Inflammatory macrophage (primary cell): Measurements from ENCODE around the gene COPE.
"Not testable (repeated sequence)": the region's sequence is repeated elsewhere in the genome, so short reads cannot be mapped to it uniquely, and the experiment has no call there.

Experiments
- DNase-seq, 2 donors: peaks; one replicate each; pipeline ENCODE4 v3.0.0-alpha.2; 2020 to 2022
- total RNA-seq, 18 experiments: gene quantifications; one replicate each; lab custom pipeline; 2026; ENCODE audit warnings: mixed read lengths in 6 of 18, inconsistent platforms in 2 of 18; lab: John Stamatoyannopoulos, UW

Gene COPE
- total RNA-seq, result 43.0 to 112 (median 68.9) reads per million in 18 experiments

- DNase-seq, result peak; percentile 99 to 100
Measured at GRCh38 chr19:18919086-18919899, at the start of gene COPE, which contains the start of gene DDX49. Gene COPE (minus strand): TSS chr19:18919387. CDS start chr19:18919348, 39 bp downstream. Gene DDX49 (plus strand): TSS chr19:18919715. CDS start chr19:18919742, 27 bp downstream.

DNA sequence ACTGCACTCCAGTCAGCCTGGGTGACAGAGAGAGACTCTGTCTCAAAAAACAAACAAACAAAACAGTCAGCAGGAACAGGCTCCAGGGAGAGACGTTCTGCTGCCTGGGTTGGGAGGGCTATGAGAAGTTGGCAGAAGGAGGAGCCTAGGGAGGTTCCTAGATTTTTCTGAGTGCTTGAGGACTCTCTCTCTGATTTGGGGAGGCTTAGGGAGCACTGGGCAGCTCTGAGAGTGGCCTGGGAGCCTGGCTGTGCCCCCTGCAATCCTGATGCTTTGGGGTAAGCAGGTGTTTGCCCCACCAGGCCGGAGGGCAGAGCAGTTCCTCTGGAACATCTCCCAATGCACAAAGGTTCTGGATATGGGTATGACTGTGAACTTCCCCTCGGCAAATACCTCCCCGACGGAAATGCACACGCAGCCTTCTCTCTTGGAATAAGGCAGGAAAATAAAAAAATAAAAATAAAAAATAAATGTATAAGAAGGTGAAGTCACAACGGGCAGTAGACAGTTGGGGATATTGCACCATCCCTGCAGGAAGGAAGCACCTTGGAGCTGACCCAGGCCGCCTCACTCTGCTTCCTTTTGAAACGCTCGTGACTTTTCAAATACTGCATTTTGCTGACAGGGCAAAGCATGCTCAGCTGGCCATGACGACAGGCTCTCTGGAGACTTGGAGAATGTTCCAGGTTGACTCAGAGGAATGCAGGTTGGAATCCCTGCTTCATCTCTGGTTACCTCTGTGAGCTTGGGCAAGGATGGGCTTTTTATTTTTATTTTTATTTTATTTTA is 48.4 kb upstream of the COPE start:
- DNase-seq, result peak; percentile 85

GRCh38 chr19:18966307-18966706 is 47.1 kb upstream of the COPE start:
- peak; percentile 15 to 18 for DNase-seq

DNA sequence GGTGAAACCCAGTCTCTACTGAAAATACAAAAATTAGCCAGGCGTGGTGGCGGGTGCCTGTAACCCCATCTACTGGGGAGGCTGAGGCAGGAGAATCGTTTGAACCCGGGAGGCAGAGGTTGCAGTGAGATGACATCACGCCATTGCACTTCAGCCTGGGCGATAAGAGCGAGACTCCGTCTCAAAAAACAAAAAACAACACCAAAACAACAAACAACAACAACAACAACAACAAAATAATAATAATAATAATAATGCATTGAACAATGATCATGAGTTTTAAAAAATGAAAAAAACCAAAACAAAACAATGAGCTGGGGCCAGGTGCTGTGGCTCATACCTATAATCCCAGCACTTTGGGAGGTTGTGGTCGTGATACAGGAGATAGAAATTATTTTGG is 44.9 kb upstream of the COPE start:
- no peak for DNase-seq

DNA sequence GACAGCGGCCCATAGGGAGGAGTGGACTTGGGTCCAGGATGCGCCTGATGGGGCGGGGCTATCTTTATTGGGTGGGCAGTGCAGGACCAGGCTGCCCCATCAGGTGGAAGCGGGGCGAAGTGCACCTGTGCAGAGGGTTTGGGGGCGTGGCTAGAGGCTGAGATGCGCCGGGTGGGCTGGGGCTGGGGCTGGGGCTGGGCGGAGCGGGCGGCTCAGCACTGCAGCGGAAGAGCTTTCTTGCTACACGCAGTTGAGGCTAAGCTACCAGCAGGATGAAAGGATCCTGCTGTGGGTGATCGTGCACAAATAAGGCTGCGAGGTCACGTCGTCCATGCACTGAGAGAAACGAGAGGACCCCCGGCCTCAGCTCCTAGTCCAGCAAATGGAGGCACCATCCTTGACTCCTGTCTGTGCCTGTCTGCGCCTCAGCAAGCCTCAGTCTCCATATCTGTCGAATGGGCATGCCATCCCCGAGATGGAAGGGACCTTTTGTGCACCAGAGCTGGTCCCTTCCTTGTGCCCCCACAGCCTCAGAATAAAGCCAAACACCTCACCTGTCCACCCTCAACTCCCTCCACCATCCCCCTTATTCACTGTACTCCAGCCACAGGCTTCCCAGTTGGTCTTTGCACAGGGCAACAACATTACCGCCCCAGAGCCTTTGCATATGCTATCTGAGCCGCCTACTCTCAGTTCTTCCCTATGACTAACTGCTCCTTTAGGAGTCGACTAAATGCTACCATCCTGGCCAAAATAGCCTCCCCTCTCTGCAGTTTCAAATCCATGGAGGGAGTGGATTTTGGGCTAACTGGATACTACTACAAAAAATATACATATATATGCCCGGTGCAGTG is 42.8 kb upstream of the COPE start:
- no peak for DNase-seq

GRCh38 chr19:18960370-18960769 is 41.2 kb upstream of the COPE start:
- DNase-seq, result no peak

DNA sequence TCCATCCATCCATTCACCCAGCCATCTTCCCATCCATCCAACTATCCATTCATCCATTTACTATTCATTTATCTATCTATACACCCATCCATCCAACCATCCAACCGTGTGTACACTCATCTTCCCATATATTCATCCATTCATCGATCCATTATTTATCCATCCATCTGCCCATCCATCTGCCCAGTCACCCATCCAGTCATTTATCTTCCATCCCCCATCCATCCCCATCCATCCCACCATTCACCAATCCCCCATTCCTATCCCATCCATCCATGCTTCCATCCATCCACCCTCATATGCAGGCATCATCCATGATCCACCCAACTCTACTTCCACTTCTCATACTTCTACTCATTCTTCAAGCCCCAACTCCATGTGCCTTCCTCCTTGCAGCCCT is 35.9 kb upstream of the COPE start:
- DNase-seq, result no peak

- no peak for DNase-seq
Measured at GRCh38 chr19:18954094-18954493, 34.9 kb upstream of the COPE start.

DNA sequence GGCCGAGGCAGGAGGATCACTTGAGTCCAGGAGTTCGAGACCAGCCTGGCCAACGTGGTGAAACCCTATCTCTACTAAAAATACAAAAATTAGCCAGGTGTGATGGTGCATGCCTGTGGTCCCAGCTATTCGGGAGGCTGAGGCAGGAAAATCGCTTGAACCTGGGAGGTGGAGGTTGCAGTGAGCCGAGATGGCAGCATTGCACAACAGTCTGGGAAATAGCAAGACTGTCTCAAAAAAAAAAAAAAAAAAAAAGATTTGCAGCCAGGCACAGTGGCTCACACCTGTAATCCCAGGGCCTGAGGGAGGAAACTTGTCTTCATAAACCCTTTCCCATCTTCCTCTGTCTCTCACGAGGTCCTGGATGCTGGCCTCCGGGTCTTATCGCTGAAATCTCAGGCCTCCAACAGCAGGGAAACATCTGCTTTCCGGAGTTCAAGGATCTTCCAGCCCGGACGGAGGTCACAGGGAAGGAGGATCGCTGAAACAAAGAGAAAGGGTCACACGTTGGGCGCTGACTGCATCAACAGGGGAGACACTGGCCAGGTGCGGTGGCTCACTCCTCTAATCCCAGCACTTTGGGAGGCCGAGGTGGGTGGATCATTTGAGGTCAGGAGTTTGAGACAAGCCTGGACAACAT is 33.3 kb upstream of the COPE start:
- DNase-seq, result not testable (repeated sequence)

DNA sequence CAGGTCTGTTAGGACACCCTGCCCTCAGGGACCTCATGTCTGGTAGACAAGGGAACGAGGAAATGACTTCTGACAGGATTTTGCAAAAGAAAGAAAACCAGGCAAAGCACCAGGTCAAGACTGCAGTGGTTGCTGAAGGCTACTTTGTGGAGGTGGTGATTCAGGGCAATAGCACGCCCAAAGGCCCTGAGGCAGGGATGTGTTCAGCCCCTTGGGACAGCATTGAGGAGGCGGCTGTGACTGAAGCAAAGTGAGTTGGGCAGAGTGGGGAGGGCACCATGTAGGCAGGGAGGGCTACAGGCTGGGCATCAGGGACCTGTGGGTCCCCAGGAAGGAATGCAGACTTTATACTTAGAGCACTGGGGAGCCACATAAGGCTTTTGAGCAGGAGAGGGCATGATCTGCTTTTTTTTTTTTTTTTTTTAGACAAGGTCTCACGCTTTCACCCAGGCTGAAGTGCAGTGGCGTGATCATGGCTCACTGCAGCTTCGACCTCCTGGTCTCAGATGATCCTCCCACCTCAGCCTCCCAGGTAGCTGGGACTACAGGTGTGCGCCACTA is 32.6 kb upstream of the COPE start:
- no peak for DNase-seq

DNA sequence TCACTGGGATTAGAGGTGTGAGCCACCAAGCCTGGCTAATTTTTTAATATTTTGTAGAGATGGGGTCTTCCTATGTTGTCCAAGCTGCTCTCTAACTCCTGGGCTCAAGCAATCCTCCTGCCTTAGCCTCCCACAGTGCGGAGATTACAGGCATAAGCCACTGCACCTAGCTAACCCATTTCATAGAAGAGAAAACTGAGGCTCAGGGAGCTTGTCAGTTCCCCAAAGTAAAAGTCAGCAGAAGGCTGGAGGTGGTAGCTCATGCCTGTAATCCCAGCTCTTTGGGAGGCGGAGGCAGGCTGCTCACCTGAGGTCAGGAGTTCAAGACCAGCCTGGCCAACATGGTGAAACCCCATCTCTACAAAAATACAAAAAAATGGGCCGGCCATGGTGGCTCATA is 30.7 kb upstream of the COPE start:
- DNase-seq, result no peak

DNA sequence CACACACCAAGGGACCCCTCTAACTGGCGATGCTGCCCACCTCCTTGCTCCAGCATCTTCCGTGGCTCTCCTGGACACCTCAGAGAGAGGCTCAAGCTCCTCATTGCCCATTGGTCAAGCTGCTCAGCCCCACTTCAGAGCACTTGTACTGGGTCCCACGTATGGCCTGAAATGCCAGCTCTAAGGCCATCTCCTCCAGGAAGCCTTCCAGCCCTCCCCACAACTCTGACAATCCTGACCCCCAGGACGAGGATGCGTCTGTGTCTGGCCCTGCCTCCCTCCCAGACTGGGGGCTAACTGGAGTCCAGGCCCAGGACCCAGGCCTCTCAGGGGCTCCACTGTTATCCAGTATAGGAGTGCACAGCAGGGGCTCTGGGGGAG is 29.8 kb upstream of the COPE start:
- no peak for DNase-seq

GRCh38 chr19:18948075-18948975 is 29.1 kb upstream of the COPE start:
- no peak for DNase-seq

- DNase-seq, result no peak
Measured at GRCh38 chr19:18946918-18947317, 27.7 kb upstream of the COPE start.

GRCh38 chr19:18946335-18946734 is 27.1 kb upstream of the COPE start:
- no peak for DNase-seq

GRCh38 chr19:18945297-18945696 is 26.1 kb upstream of the COPE start:
- no peak for DNase-seq

DNA sequence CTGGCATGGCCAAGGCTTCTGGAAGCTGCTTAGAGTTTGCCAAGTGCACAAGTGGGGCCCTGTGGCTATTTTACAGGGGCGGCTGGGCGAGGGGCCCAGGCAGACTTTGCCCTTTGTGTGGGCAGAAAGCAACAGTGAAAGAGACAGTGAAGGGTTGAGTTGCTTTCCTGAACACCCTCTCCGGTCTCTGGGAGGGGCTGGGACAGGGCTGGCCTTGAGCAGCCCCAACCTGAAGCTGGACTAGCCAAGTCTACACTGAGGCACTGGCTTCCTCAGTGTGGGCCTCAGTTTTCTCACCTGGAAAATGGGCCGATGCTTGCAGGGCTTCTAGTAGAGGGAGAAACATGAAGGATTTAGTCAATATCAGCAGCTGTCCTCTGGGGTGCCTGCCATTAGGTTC is 24.3 kb upstream of the COPE start:
- DNase-seq, result no peak

DNA sequence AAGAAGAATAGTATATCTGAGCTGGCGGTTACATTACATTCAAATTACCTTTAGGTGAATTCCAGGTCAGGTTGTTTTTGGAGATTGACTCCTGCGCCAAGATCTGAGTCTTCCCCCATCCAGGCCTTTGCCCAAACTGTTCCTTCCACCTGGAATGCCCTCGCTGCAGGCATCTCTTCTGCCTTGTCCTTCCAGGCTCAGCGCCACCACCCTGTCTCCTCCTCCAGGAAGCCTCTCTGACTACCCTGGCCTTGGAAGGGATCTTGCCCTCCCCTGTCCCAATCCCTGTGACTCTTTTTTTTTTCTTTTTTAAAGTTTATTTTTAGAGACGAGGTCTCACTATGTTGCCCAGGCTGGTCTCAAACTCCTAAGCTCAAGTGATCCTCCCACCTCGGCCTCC is 23.5 kb upstream of the COPE start:
- no peak for DNase-seq

DNA sequence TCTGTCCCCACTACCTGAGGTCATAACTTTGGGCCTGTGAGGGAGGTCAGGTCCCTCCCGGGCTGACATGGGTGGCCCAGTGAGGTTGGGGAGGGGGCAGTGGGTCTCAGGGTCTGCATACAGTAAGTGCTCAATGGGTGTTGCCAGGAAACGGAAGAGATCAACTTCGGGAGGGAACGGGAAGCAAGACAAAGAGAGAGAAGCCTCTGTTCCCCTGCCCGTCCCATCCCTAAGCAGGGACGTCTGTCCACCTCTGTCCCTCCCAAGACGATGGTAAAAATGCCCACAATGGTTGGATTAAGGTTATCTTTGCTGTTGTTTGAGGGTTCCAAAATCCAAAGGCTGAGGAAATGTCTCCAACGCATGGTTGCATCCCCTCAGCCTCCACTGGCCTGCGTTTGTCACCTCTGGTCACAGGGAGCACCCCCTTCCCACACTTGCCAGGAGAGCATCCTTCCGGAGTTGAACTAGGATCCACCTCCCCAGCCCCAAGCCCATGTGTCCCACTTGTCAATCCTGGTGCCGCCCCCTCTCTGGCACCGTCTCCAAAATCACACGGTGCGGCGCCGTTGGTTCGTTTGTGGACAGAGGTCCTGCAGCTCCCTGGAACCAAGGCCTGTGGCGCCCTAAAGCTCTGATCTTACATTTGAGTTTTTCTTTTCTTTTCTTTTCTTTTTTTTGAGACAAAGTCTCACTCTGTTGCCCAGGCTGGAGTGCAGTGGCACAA is 22.6 kb upstream of the COPE start:
- DNase-seq, result no peak
